Measurements from ENCODE around the gene C12orf76.
A peak's percentile ranks its signal among the peaks of the same experiment; 100 is the strongest.
"Not testable (repeated sequence)": the region's sequence is repeated elsewhere in the genome, so short reads cannot be mapped to it uniquely, and the experiment has no call there.

Gene C12orf76

GRCh38 chr12:110062241-110062640 lies 13.9 kb upstream of the C12orf76 start:
- DNase-seq (ENCODE audit: low read depth), result no peak

- DNase-seq (ENCODE audit: low read depth), result no peak
These were observed 11.3 kb upstream of the C12orf76 start for GRCh38 chr12:110059651-110060000.

- no peak for DNase-seq (ENCODE audit: low read depth)
These were observed 10.7 kb upstream of the C12orf76 start for GRCh38 chr12:110058875-110059615.

GRCh38 chr12:110056643-110057042 lies 8.3 kb upstream of the C12orf76 start:
- not testable (repeated sequence) for DNase-seq (ENCODE audit: low read depth)

GRCh38 chr12:110055375-110056352 lies 7.3 kb upstream of the C12orf76 start:
- DNase-seq (ENCODE audit: low read depth), result not testable (repeated sequence)

GRCh38 chr12:110050927-110051326 lies 2.6 kb upstream of the C12orf76 start:
- DNase-seq (ENCODE audit: low read depth), result no peak

GRCh38 chr12:110049666-110050065 lies 1.3 kb upstream of the C12orf76 start:
- DNase-seq (ENCODE audit: low read depth), result not testable (repeated sequence)

GRCh38 chr12:110049034-110049433 lies 712 bp upstream of the C12orf76 start:
- DNase-seq (ENCODE audit: low read depth), result not testable (repeated sequence)

GRCh38 chr12:110047297-110047940 lies 903 bp downstream of the C12orf76 start:
- no peak for DNase-seq (ENCODE audit: low read depth)

- DNase-seq (ENCODE audit: low read depth), result no peak
These were observed 1.7 kb downstream of the C12orf76 start for GRCh38 chr12:110046451-110047187.

- no peak for DNase-seq (ENCODE audit: low read depth)
These were observed 6.1 kb downstream of the C12orf76 start for GRCh38 chr12:110042264-110042663.

- peak; percentile 9 for DNase-seq (ENCODE audit: low read depth)
These were observed 9.1 kb downstream of the C12orf76 start for GRCh38 chr12:110039085-110039807.

- DNase-seq (ENCODE audit: low read depth), result no peak
These were observed 9.6 kb downstream of the C12orf76 start for GRCh38 chr12:110038741-110039084.

- no peak for DNase-seq (ENCODE audit: low read depth)
These were observed 11.0 kb downstream of the C12orf76 start for GRCh38 chr12:110037315-110037714.

GRCh38 chr12:110035534-110036104 lies 12.7 kb downstream of the C12orf76 start:
- DNase-seq (ENCODE audit: low read depth), result no peak

GRCh38 chr12:110033888-110034287 lies 14.4 kb downstream of the C12orf76 start:
- no peak for DNase-seq (ENCODE audit: low read depth)

- DNase-seq (ENCODE audit: low read depth), result no peak
These were observed 19.0 kb downstream of the C12orf76 start for GRCh38 chr12:110029290-110029815.

- no peak for DNase-seq (ENCODE audit: low read depth)
These were observed 20.0 kb downstream of the C12orf76 start for GRCh38 chr12:110028323-110028722.

- no peak for DNase-seq (ENCODE audit: low read depth)
These were observed 24.3 kb downstream of the C12orf76 start for GRCh38 chr12:110024051-110024450.

Data from activated T-cell treated with anti-CD3 and anti-CD28 coated beads for 1 hour (primary cell).